BE2C (cell line): ENCODE measurements around the gene CHCHD6.

Experiments
- DNase-seq: peaks from one replicate; pipeline ENCODE4 v3.0.0-alpha.2; 2020
- H3K27me3 ChIP-seq: fragments of 250-450 bp; sonication (Bioruptor Pico); 2 replicates; pipeline ENCODE4 v1.5.1; 2020; ENCODE audit warnings: mild to moderate bottlenecking
- H3K36me3 ChIP-seq: fragments of 250-450 bp; sonication (Bioruptor Pico); 2 replicates; pipeline ENCODE4 v1.5.1; 2020; ENCODE audit warnings: mild to moderate bottlenecking
- H3K4me1 ChIP-seq: fragments of 250-450 bp; sonication (Bioruptor Pico); 2 replicates; pipeline ENCODE4 v1.5.1; 2020
- H3K4me3 ChIP-seq: 2 replicates; pipeline ENCODE4 v1.5.1; 2011; ENCODE audit warnings: low read depth, low read length
- H3K9me3 ChIP-seq: fragments of 250-450 bp; sonication (Bioruptor Pico); 2 replicates; pipeline ENCODE4 v1.5.1; 2020
- CTCF ChIP-seq: IDR thresholded peaks from 2 replicates; pipeline ENCODE4 v1.5.1; 2012; ENCODE audit warnings: mild to moderate bottlenecking, low read depth, low read length

Gene CHCHD6

DNA sequence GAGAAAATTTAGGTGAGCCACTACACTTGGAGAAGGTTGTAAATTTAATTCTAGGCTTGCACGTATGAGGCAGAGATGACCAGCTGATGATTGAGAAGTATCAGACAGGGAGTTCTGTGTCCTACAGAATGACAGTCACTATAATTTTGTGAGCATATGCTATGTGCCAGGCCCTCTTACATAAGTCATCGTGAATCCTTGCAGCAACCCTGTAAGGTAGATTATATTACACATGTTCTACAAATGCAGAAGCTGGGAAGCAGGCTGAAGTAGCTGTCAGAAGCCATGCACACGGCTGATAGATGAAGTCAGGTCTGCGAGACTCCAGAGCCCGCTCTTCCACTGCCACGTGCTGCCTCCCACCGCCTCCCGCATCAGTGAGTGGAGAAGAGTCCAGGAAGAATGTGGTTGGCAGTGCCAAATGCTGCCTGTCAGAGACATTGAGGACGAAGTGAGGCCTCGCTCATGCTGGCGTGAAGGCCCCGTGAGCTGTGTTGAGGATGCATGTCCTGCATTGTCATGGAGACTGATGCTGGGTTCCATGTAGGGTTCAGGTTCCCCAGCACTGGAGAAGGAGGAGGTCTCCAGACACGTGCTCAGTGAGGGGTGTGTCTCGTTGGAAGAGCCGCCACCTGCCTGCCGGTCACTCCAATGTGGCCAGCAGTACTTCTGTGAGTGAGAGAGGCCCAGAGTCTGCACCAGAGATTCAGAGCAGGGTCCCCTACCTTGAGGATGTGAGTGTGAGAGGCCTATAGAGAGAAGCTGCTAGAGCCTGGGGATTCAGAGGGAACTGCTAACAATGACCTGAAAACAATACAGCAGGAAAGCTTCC is 155.6 kb downstream of the CHCHD6 start:
- H3K36me3 ChIP-seq, result no peaks in the 10 kb centered on the region
- H3K4me3 ChIP-seq, result no peak overlapping the region
- no peaks in the 10 kb centered on the region for H3K27me3 ChIP-seq
- DNase-seq, result no peak
- no peak for TF ChIP-seq CTCF
- H3K4me1 ChIP-seq, result no peaks in the 10 kb centered on the region
- H3K9me3 ChIP-seq, result no peaks in the 10 kb centered on the region

GRCh38 chr3:126865736-126866135 is 161.7 kb downstream of the CHCHD6 start:
- Histone ChIP-seq H3K9me3 (no peaks in the 10 kb centered on the region; the same call in 1 of the 2 replicates), H3K27me3 (no peaks in the 10 kb centered on the region), H3K4me3 (no peak overlapping the region), H3K36me3 (no peaks in the 10 kb centered on the region), H3K4me1 (peaks cover 4% of the 10 kb centered on the region)
- no peak for TF ChIP-seq CTCF
- DNase-seq, result no peak

DNA sequence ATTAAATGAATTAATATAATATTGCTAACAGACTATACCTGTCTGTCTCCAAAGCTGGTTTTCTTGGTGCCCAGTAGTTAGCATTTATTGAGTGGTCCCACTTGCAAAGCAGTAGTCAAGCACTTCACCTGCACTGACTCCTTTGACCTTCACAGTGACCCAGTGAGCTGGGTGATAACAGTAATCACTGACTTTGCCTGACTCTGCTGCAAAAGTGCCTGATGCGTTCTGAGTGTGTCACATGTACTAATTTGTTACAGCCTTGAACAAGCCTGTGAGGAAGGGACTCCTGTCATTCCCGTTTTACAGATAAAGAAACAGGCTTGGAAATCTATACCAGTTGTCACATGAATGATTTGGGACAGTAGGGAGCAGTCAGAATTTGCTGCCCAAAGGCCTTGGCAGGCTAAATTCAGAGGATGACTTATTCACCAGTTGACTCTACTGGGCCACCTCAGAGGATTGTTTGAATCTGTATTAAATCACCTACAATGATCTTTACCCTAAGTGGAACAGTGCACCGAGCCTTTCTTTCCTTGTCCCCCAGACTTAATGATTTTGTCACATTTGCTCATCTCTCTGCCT is 162.2 kb downstream of the CHCHD6 start:
- no peaks in the 10 kb centered on the region for H3K36me3 ChIP-seq
- no peak for TF ChIP-seq CTCF
- H3K4me1 ChIP-seq, result peaks cover 4% of the 10 kb centered on the region
- H3K9me3 ChIP-seq, result no peaks in the 10 kb centered on the region; the same call in 1 of the 2 replicates
- DNase-seq, result no peak
- H3K27me3 ChIP-seq, result no peaks in the 10 kb centered on the region
- H3K4me3 ChIP-seq, result no peak overlapping the region

DNA sequence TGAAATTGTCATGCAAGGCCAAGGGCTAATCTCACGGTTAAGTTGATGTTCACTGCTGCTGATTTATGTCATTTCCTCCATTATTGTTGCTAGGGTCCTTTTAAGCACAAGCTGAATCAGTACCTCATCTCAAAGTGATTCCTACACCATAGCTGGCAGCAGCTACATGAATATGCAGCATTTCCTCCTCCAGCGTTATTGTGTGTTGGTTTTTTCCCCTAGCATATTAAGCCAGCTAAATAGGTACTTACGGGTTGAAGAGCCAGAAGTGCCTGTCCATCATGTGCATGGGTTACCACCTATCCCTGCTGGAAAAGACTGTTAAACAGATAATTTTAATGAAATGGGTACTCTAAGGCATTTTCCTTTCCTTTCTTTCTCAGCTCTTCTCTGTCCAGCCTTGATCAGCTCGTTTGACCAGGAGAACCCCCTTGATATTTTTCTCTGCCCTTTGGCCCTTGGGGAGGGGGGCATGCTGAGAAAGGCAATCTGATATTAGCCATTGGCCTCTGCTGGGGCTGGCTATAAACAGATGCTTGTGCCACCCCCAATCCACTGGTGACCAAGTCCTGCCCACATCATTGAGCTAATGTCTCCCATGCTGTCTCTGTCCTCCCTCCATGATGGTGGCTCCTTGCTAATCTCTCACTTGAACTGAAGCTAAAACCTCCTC is 163.3 kb downstream of the CHCHD6 start:
- DNase-seq, result no peak
- H3K4me1 ChIP-seq, result peaks cover 4% of the 10 kb centered on the region
- no peaks in the 10 kb centered on the region for H3K36me3 ChIP-seq
- TF ChIP-seq CTCF, result no peak
- H3K9me3 ChIP-seq, result no peaks in the 10 kb centered on the region; the same call in 1 of the 2 replicates
- no peak overlapping the region for H3K4me3 ChIP-seq
- H3K27me3 ChIP-seq, result no peaks in the 10 kb centered on the region

- H3K4me1 ChIP-seq, result peaks cover 4% of the 10 kb centered on the region
- no peaks in the 10 kb centered on the region for H3K36me3 ChIP-seq
- H3K4me3 ChIP-seq, result no peak overlapping the region
- DNase-seq, result no peak
- TF ChIP-seq CTCF, result no peak
- no peaks in the 10 kb centered on the region for H3K27me3 ChIP-seq
- H3K9me3 ChIP-seq, result no peaks in the 10 kb centered on the region; the same call in 1 of the 2 replicates
Observed at GRCh38 chr3:126867863-126868200, 163.8 kb downstream of the CHCHD6 start.
